ENCODE results near the gene POLR2L.

POLR2L gene

GRCh38 chr11:808427-809286 lies 33.7 kb downstream of the POLR2L start:
- no peak for DNase-seq

GRCh38 chr11:804599-804964 lies 37.7 kb downstream of the POLR2L start:
- DNase-seq, result no peak

- no peak for DNase-seq
Measured at GRCh38 chr11:803770-804598, 38.3 kb downstream of the POLR2L start.

- no peak for DNase-seq
Measured at GRCh38 chr11:803467-803742, 38.9 kb downstream of the POLR2L start.

- no peak for DNase-seq
Measured at GRCh38 chr11:802693-803466, 39.4 kb downstream of the POLR2L start.

- no peak for DNase-seq
Measured at GRCh38 chr11:802018-802617, 40.2 kb downstream of the POLR2L start.

- no peak for DNase-seq
Measured at GRCh38 chr11:801097-801780, 41.1 kb downstream of the POLR2L start.

- DNase-seq, result no peak
Measured at GRCh38 chr11:800473-800872, 41.9 kb downstream of the POLR2L start.

- DNase-seq, result no peak
Measured at GRCh38 chr11:799641-800316, 42.5 kb downstream of the POLR2L start.

- DNase-seq, result no peak
Measured at GRCh38 chr11:798093-798713, 44.1 kb downstream of the POLR2L start, which contains the start of gene SLC25A22. Gene SLC25A22 (minus strand): TSS chr11:798281. CDS start chr11:795006, 3,275 bp downstream.

- peak; percentile 27 for DNase-seq
Measured at GRCh38 chr11:797296-798092, 44.8 kb downstream of the POLR2L start.

- DNase-seq, result no peak
Measured at GRCh38 chr11:796565-797295, 45.6 kb downstream of the POLR2L start.

- DNase-seq, result no peak
Measured at GRCh38 chr11:795634-796564, 46.4 kb downstream of the POLR2L start.

- no peak for DNase-seq
Measured at GRCh38 chr11:794766-795633, 47.3 kb downstream of the POLR2L start.

GRCh38 chr11:794013-794765 lies 48.1 kb downstream of the POLR2L start:
- no peak for DNase-seq

- DNase-seq, result peak; percentile 59
Measured at GRCh38 chr11:793556-793955, 48.8 kb downstream of the POLR2L start.

GRCh38 chr11:792873-793272 lies 49.5 kb downstream of the POLR2L start:
- DNase-seq, result no peak
